ENCODE data around the gene PRKN.

PRKN gene

DNA sequence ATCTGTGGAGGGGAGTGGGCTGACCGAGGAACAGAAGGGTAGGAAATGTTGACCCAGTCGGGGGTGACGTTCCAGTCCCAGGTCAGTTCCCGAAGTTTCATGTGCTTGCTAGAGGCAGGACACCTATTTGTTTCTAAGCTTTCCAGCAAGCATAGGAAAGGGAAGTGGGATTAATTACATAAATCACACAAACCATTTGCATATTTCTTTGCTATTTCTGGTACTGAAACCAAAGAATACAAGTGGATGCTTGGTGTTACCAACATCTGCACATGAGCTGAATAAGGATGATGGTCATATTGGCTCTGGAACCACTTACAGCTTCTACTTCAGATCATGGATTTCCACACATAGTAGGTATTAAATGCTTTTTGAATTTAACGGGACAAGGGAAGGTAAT lies 546.5 kb downstream of the PRKN start:
- no peak for TF ChIP-seq POLR2A (IDR thresholded peaks at IDR 0.05; ENCODE audit: low read depth, low read length)
- FAIRE-seq (no peak), DNase-seq (ENCODE audit: insufficient read length, low spot score) (no peak)

GRCh38 chr6:162179196-162179951 lies 548.2 kb downstream of the PRKN start:
- DNase-seq (ENCODE audit: insufficient read length, low spot score) (no peak), FAIRE-seq (no peak)
- no peak for TF ChIP-seq POLR2A (IDR thresholded peaks at IDR 0.05; ENCODE audit: low read depth, low read length)

DNA sequence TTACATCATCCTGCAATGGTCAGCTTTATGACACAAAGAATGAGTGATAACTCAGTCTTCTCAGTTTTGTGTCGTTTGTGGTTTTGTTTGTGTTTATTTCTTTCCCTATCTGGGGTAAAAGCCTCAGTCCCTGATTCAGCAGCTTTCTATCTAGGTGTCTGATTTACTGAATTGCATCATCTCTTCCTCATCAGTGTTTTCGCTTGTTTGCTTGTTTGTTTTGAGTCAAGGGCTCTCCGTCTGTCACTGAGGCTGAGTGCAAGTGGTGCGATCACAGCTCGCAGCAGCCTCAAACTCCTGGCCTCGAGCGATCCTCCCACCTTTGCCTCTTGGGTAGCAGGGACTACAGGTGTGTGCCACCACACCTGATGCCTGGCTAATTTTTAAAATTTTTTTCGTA lies 548.9 kb downstream of the PRKN start:
- FAIRE-seq (no peak), DNase-seq (ENCODE audit: insufficient read length, low spot score) (no peak)
- TF ChIP-seq POLR2A (IDR thresholded peaks at IDR 0.05; ENCODE audit: low read depth, low read length), result no peak

- FAIRE-seq (no peak), DNase-seq (ENCODE audit: insufficient read length, low spot score) (no peak)
- TF ChIP-seq POLR2A (IDR thresholded peaks at IDR 0.05; ENCODE audit: low read depth, low read length), result no peak
Observed at GRCh38 chr6:162178266-162178665, 549.3 kb downstream of the PRKN start.

DNA sequence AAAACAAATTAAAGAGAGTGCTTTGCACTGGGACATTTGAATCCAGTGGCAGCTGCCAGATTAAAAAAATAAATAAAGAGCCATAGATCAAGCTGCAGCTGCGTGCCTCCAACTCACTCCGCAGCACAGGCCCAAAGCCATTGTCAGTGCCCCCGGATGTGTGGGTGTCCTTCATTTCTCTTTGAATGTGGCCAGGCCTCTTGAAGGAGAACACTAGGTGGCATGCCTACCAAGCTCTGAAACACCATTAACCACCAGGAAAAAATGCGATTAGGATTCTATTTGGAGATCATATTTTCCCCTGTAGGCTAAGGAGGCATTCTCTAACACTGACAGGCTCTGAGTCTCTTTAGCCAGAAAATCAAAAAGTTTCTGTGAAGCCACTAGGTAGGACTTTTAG lies 549.8 kb downstream of the PRKN start:
- no peak for TF ChIP-seq POLR2A (IDR thresholded peaks at IDR 0.05; ENCODE audit: low read depth, low read length)
- FAIRE-seq (no peak), DNase-seq (ENCODE audit: insufficient read length, low spot score) (no peak)

- FAIRE-seq (no peak), DNase-seq (ENCODE audit: insufficient read length, low spot score) (no peak)
- no peak for TF ChIP-seq POLR2A (IDR thresholded peaks at IDR 0.05; ENCODE audit: low read depth, low read length)
Observed at GRCh38 chr6:162173466-162173865, 554.1 kb downstream of the PRKN start.

- FAIRE-seq, result no peak
- DNase-seq (ENCODE audit: insufficient read length, low spot score), result no peak
- no peak for TF ChIP-seq POLR2A (IDR thresholded peaks at IDR 0.05; ENCODE audit: low read depth, low read length)
Observed at GRCh38 chr6:162165479-162165878, 562.1 kb downstream of the PRKN start.

- no peak for FAIRE-seq
- no peak for DNase-seq (ENCODE audit: insufficient read length, low spot score)
- no peak for TF ChIP-seq POLR2A (IDR thresholded peaks at IDR 0.05; ENCODE audit: low read depth, low read length)
Observed at GRCh38 chr6:162157167-162157870, 570.2 kb downstream of the PRKN start.

- no peak for DNase-seq (ENCODE audit: insufficient read length, low spot score)
- no peak for TF ChIP-seq POLR2A (IDR thresholded peaks at IDR 0.05; ENCODE audit: low read depth, low read length)
- no peak for FAIRE-seq
Observed at GRCh38 chr6:162156146-162156545, 571.4 kb downstream of the PRKN start.

DNA sequence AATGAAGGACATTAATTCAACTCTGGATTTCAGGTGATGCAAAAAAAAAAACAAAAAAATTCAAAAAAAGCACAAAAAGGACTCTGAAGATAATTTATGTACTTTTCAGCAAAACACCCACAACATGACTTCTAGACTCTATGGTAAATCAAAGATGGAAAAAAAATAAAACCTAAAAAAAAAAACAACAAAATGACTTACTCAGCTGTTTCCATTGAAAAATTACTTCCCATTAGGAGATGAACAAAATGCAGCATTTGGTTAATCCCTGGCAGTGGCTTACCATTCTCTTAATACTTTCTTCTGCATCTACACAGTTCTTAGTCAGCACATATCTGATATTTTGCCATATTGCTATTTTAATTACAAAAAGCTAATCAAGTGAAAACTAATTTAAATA lies 572.6 kb downstream of the PRKN start:
- no peak for FAIRE-seq
- DNase-seq (ENCODE audit: insufficient read length, low spot score), result no peak
- no peak for TF ChIP-seq POLR2A (IDR thresholded peaks at IDR 0.05; ENCODE audit: low read depth, low read length)

DNA sequence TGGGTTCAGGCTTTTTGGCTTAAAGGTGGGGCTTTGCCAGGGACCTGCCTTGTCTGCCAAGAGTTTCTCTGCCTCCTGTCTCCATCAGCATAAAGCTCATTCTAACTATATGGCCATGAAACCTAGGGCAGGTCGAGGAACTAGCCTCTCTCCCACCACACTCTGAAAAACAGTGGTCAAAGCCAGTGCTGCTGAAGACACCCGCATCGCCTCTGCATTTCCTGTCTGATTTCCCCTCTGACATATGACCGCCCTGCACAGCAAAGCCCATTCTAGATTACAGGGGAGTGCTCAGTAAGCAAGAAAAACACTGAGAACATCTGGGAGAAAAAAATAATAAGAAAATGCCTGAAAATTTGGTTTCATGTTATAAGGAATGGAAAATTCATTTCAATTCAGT lies 573.6 kb downstream of the PRKN start:
- FAIRE-seq (no peak), DNase-seq (ENCODE audit: insufficient read length, low spot score) (no peak)
- TF ChIP-seq POLR2A (IDR thresholded peaks at IDR 0.05; ENCODE audit: low read depth, low read length), result no peak

GRCh38 chr6:162153120-162153519 lies 574.4 kb downstream of the PRKN start:
- DNase-seq (ENCODE audit: insufficient read length, low spot score) (no peak), FAIRE-seq (no peak)
- TF ChIP-seq POLR2A (IDR thresholded peaks at IDR 0.05; ENCODE audit: low read depth, low read length), result no peak

DNA sequence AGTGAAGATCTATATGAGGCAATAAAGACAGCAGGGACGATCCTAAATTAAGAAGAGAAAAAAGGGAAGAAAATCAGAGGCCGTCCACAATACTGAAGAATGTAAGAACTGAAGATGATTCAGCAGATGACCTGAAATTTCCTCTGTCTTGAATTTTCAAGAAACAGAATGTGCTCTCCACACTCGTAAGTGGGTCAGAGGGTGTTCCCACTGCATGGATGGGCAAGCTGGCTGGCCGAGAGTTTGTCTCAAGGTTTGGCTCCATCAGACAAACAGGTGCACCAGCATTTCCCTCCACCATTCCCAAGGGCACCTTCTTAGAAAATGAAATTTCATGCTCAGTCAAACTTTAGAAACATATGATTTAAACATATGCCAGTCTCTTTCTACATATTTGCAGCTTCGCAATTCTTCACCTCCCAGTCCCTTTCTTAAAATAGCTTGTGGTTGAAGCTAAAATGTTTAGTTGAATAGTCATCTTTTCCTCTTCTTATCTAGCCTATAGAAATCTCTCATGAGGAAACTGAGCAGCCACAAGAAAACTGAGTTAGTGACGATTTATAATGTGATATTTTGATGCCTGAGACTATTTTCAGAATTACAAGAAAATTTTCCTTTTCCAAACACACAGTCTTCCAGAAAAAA lies 576.4 kb downstream of the PRKN start:
- FAIRE-seq (no peak), DNase-seq (ENCODE audit: insufficient read length, low spot score) (no peak)
- TF ChIP-seq POLR2A (IDR thresholded peaks at IDR 0.05; ENCODE audit: low read depth, low read length), result no peak

- no peak for DNase-seq (ENCODE audit: insufficient read length, low spot score)
- FAIRE-seq, result no peak
- TF ChIP-seq POLR2A (IDR thresholded peaks at IDR 0.05; ENCODE audit: low read depth, low read length), result no peak
Observed at GRCh38 chr6:162150295-162150694, 577.3 kb downstream of the PRKN start.

- FAIRE-seq, result no peak
- DNase-seq (ENCODE audit: insufficient read length, low spot score), result no peak
- TF ChIP-seq POLR2A (IDR thresholded peaks at IDR 0.05; ENCODE audit: low read depth, low read length), result no peak
Observed at GRCh38 chr6:162149786-162150185, 577.8 kb downstream of the PRKN start.
